ENCODE measurements around the gene CBR3.
"Not testable (repeated sequence)": the region's sequence is repeated elsewhere in the genome, so short reads cannot be mapped to it uniquely, and the experiment has no call there.

Gene CBR3

GRCh38 chr21:36134803-36135390, at the start of gene CBR3:
CBR3 (plus strand) TSS chr21:36135079; CDS start chr21:36135193, 114 bp downstream.
- no peak for DNase-seq (ENCODE audit: low spot score)

- DNase-seq (ENCODE audit: low spot score) = no peak
Measured at GRCh38 chr21:36087362-36088138, 47.3 kb upstream of the CBR3 start.

- no peak for DNase-seq (ENCODE audit: low spot score)
Measured at GRCh38 chr21:36089946-36090345, 44.9 kb upstream of the CBR3 start.

GRCh38 chr21:36092681-36093080, 42.2 kb upstream of the CBR3 start:
- no peak for DNase-seq (ENCODE audit: low spot score)

- no peak for DNase-seq (ENCODE audit: low spot score)
Measured at GRCh38 chr21:36093512-36093911, 41.4 kb upstream of the CBR3 start.

GRCh38 chr21:36096398-36097290, 38.2 kb upstream of the CBR3 start:
- no peak for DNase-seq (ENCODE audit: low spot score)

- no peak for DNase-seq (ENCODE audit: low spot score)
Measured at GRCh38 chr21:36097427-36098181, 37.3 kb upstream of the CBR3 start.

- no peak for DNase-seq (ENCODE audit: low spot score)
Measured at GRCh38 chr21:36098182-36098532, 36.7 kb upstream of the CBR3 start.

GRCh38 chr21:36099000-36099399, 35.9 kb upstream of the CBR3 start:
- DNase-seq (ENCODE audit: low spot score) = no peak

GRCh38 chr21:36099695-36100211, 35.1 kb upstream of the CBR3 start:
- not testable (repeated sequence) for DNase-seq (ENCODE audit: low spot score)

- DNase-seq (ENCODE audit: low spot score) = no peak
Measured at GRCh38 chr21:36100971-36101641, 33.8 kb upstream of the CBR3 start.

- no peak for DNase-seq (ENCODE audit: low spot score)
Measured at GRCh38 chr21:36103434-36103833, 31.4 kb upstream of the CBR3 start.

- no peak for DNase-seq (ENCODE audit: low spot score)
Measured at GRCh38 chr21:36104317-36105300, 30.3 kb upstream of the CBR3 start.

GRCh38 chr21:36105327-36105842, 29.5 kb upstream of the CBR3 start:
- no peak for DNase-seq (ENCODE audit: low spot score)

- no peak for DNase-seq (ENCODE audit: low spot score)
Measured at GRCh38 chr21:36109868-36110267, 25.0 kb upstream of the CBR3 start.

- DNase-seq (ENCODE audit: low spot score) = no peak
Measured at GRCh38 chr21:36111238-36111637, 23.6 kb upstream of the CBR3 start.

GRCh38 chr21:36113647-36114428, 21.0 kb upstream of the CBR3 start:
- no peak for DNase-seq (ENCODE audit: low spot score)

- DNase-seq (ENCODE audit: low spot score) = no peak
Measured at GRCh38 chr21:36115138-36115730, 19.6 kb upstream of the CBR3 start.
